K562 (cell line): Measurements from ENCODE around the gene TAAR2. TPM values are rescaled to one million over a fixed set of nuclear protein-coding genes. Genes with fewer than 3 reads are reported as not detected.

Source experiments
- ATAC-seq: fragments of 200-7000 bp; cut with Tn5 transposase; 3 replicates; pipeline ENCODE4 v1.9.1; 2020; ENCODE audit warnings: moderate library complexity
- BruUV-seq: library from RNA; stranded (reverse); fragments of 400-500 nt; replicated peaks from 2 replicates; lab custom pipeline; 2021; lab: Mats Ljungman, UMichigan
- CTCF ChIA-PET: fragments of 300-600 bp; formaldehyde crosslinking; extraction: SDS; loops from one replicate; lab custom pipeline; 2021; ENCODE audit warnings: low intra/inter-chr PET ratio; lab: Yijun Ruan, JAX
- POLR2A ChIA-PET: fragments of 300-600, 350-650 bp; sonication (Branson Sonifier 250); formaldehyde crosslinking; extraction: SDS; loops from one replicate; lab custom pipeline; 2021; ENCODE audit warnings: antibody characterized with exemption, inconsistent platforms; lab: Yijun Ruan, JAX
- DNase-seq, 4 experiments: peaks; one replicate each; pipeline versions ENCODE4 v3.0.0 to v3.0.0-alpha.2; 2011 to 2018; ENCODE audit warnings: low spot score in 3 of 4, mixed read lengths in 3 of 4; ENCODE audit errors: extremely low read depth in 1 of 4
- FAIRE-seq: peaks from 2 replicates; lab custom pipeline; 2011; peaks lifted over from hg19 to GRCh38; lab: Jason Lieb, UNC
- H2AFZ ChIP-seq: 2 replicates; pipeline ENCODE4 v1.6.0; 2011; ENCODE audit warnings: low read depth, low read length, control low read depth, inconsistent platforms
- H3K27ac ChIP-seq: fragments of 200-600 bp; 3 replicates; pipeline ENCODE4 v1.8.0; 2011; ENCODE audit warnings: low read depth, mild to moderate bottlenecking, control low read depth, inconsistent platforms, low read length, moderate library complexity, mixed read lengths; ENCODE audit errors: extremely low read depth
- H3K27me3 ChIP-seq, 2 experiments: fragments of 300-600 bp in 1 of 2; 2 replicates in 1 of 2; 3 replicates in 1 of 2; pipeline versions ENCODE4 v1.6.0 to v1.8.0; 2011; ENCODE audit warnings: inconsistent platforms in 2 of 2, low read length in 2 of 2, mild to moderate bottlenecking in 1 of 2, mixed read lengths in 1 of 2, moderate library complexity in 1 of 2; ENCODE audit not compliant: control insufficient read depth in 2 of 2, insufficient read depth in 2 of 2
- H3K36me3 ChIP-seq: fragments of 300-600 bp; 3 replicates; pipeline ENCODE4 v1.8.0; 2011; ENCODE audit warnings: mild to moderate bottlenecking, low read length, inconsistent platforms; ENCODE audit not compliant: control insufficient read depth, insufficient read depth
- H3K4me1 ChIP-seq, 2 experiments: fragments of 200-600 bp in 1 of 2; replicated peaks in 1 of 2; 2 replicates in 1 of 2; 3 replicates in 1 of 2; pipeline versions ENCODE4 v1.5.1 to v1.8.0; 2011; ENCODE audit warnings: inconsistent platforms in 2 of 2, low read length in 2 of 2, mild to moderate bottlenecking in 1 of 2, mixed read lengths in 1 of 2, moderate library complexity in 1 of 2; ENCODE audit not compliant: control insufficient read depth in 2 of 2, insufficient read depth in 2 of 2
- H3K4me2 ChIP-seq: 2 replicates; pipeline ENCODE4 v1.6.1; 2011; ENCODE audit warnings: low read length, control low read depth, inconsistent platforms, mixed read lengths; ENCODE audit not compliant: insufficient read depth
- H3K4me3 ChIP-seq: fragments of 200-600 bp; sonication (generic), shearing (Covaris generic); 2 replicates; pipeline ENCODE4 v1.5.1; 2016; ENCODE audit warnings: control low read depth, inconsistent platforms
- H3K79me2 ChIP-seq: fragments of 200-600 bp; 3 replicates; pipeline ENCODE4 v1.8.0; 2011; ENCODE audit warnings: low read length, inconsistent platforms; ENCODE audit not compliant: control insufficient read depth, insufficient read depth
- H3K9ac ChIP-seq, 2 experiments: 2 replicates each; pipeline versions ENCODE4 v1.6.0 to v1.6.1; 2011; ENCODE audit warnings: low read depth in 2 of 2, low read length in 2 of 2, control low read depth in 1 of 2, inconsistent platforms in 1 of 2, mild to moderate bottlenecking in 1 of 2, mixed read lengths in 1 of 2; ENCODE audit not compliant: insufficient read depth in 1 of 2
- H3K9me1 ChIP-seq: one replicate; pipeline ENCODE4 v1.6.0; 2011; ENCODE audit warnings: inconsistent platforms, mild to moderate bottlenecking, low read length, moderate library complexity; ENCODE audit not compliant: control insufficient read depth, insufficient read depth
- H3K9me3 ChIP-seq: replicated peaks from 2 replicates; pipeline ENCODE4 v1.5.1; 2011; ENCODE audit warnings: low read depth, low read length, inconsistent platforms; ENCODE audit not compliant: control insufficient read depth, insufficient read depth
- H4K20me1 ChIP-seq: replicated peaks from 2 replicates; pipeline ENCODE4 v1.6.1; 2011; ENCODE audit warnings: low read length, inconsistent platforms, mixed read lengths; ENCODE audit not compliant: control insufficient read depth, insufficient read depth
- HMG20A ChIP-seq: fragments of 450-650 bp; formaldehyde crosslinking; conservative IDR thresholded peaks from 2 replicates; pipeline ENCODE4 v1.4.0; 2020; ENCODE audit warnings: mild to moderate bottlenecking, mixed read lengths
- ZNF124 ChIP-seq: sonication (generic); formaldehyde crosslinking; IDR thresholded peaks from 2 replicates; pipeline ENCODE4 v1.8.1; 2022; ENCODE audit warnings: missing genetic modification reagents
- ZNF140 ChIP-seq: fragments of 250-450 bp; sonication (Bioruptor Pico); IDR thresholded peaks from 2 replicates; pipeline ENCODE4 v1.8.0; 2021; ENCODE audit warnings: moderate library complexity, mild to moderate bottlenecking, inconsistent platforms
- ZNF174 ChIP-seq: fragments of 250-450 bp; sonication (Bioruptor Pico); IDR thresholded peaks from 2 replicates; pipeline ENCODE4 v1.4.0; 2020; ENCODE audit warnings: mild to moderate bottlenecking
- ZNF316 ChIP-seq: fragments of 450-650 bp; IDR thresholded peaks from 2 replicates; pipeline ENCODE4 v1.6.1; 2016
- WGBS: fragments of 100-300 bp; shearing (Covaris generic); methylation state at CpG from one replicate; pipeline ENCODE4 v1.1.6; 2016; ENCODE audit warnings: low coverage, mixed read lengths; ENCODE audit not compliant: insufficient coverage; ENCODE audit errors: missing lambda C conversion rate; 5-methylcytosine and 5-hydroxymethylcytosine counted together
- in situ Hi-C: fragments of 300-500 bp; cut with MboI; formaldehyde crosslinking; loops from 4 replicates; pipeline ENCODE4 v1.15.0; 2018; ENCODE audit warnings: inconsistent platforms, mixed read lengths
- intact Hi-C: fragments of 100-400 bp; cut with micrococcal nuclease; formaldehyde crosslinking; loops from 2 replicates; pipeline ENCODE4 v1.14.2; 2022
- polyA plus RNA-seq, 8 experiments: library from polyadenylated mRNA; depleted of rRNA in 4 of 8; stranded (reverse) in 5 of 8; unstranded in 3 of 8; fragments of >200 nt; fragmentation: Nextera tagmentation in 2 of 8; fragmentation: Illumina TruSeq in 1 of 8; extraction: Ambion mirVana in 2 of 8; extraction: Trizol in 1 of 8; gene quantifications; 2 replicates each; pipeline versions ENCODE4 v1.2.1 to v1.2.3, GENCODE V29; 2011 to 2014; ENCODE audit warnings: inconsistent platforms in 1 of 8, missing spikeins in 1 of 8
- total RNA-seq, 7 experiments: library from RNA; depleted of rRNA in 6 of 7; stranded (reverse); fragments of >200 nt in 6 of 7; fragmentation: Illumina TruSeq in 2 of 7; extraction: Trizol in 2 of 7; gene quantifications; 2 replicates each; pipeline versions ENCODE4 v1.2.1 to v1.2.3, GENCODE V29; 2011 to 2021; ENCODE audit warnings: low replicate concordance in 1 of 7

TAAR2 gene
- total and polyA plus RNA-seq, 9 of the 15 experiments (the other 6 are each of a cell fraction or from before 2014, with no cell fraction given): not detected

- FAIRE-seq (no peak), DNase-seq (no peak), ATAC-seq (no peak)
- TF ChIP-seq ZNF174 (CRISPR knock-in tag): no peak
- Histone ChIP-seq H3K4me1 (no peaks in the 10 kb centered on the region), H3K36me3 (no peaks in the 10 kb centered on the region), H4K20me1 (no peaks in the 10 kb centered on the region), H3K27ac (no peak overlapping the region), H3K79me2 (no peaks in the 10 kb centered on the region), H3K4me3 (no peak overlapping the region), H3K9me1 (no peaks in the 10 kb centered on the region), H2AFZ (no peak overlapping the region), H3K9ac (no peak overlapping the region), H3K27me3 (no peaks in the 10 kb centered on the region), H3K9me3 (no peaks in the 10 kb centered on the region), H3K4me2 (no peak overlapping the region)
- ChIA-PET CTCF (no interaction called here), POLR2A (no interaction called here)
- in situ Hi-C loops: no loop called here
- BruUV-seq: no TSS peak
- intact Hi-C loops: no loop called here
- WGBS: 4% methylated on average over 2 of the region's 2 CpGs
Measured at GRCh38 chr6:132587424-132587823, 36.7 kb downstream of the TAAR2 start.

GRCh38 chr6:132584698-132585097 is 39.4 kb downstream of the TAAR2 start:
- H4K20me1 ChIP-seq: no peaks in the 10 kb centered on the region
- CTCF ChIA-PET: interaction anchor here (0.6 kb wide), 1 partner anchor 272 kb away, joined by 3 read pairs; no protein-coding TSS in a partner anchor
- no peaks in the 10 kb centered on the region for H3K4me1 ChIP-seq
- no peak overlapping the region for H3K9ac ChIP-seq
- no peaks in the 10 kb centered on the region for H3K36me3 ChIP-seq
- no peaks in the 10 kb centered on the region for H3K9me1 ChIP-seq
- no peak for DNase-seq
- POLR2A ChIA-PET: no interaction called here
- BruUV-seq: no TSS peak
- no peak overlapping the region for H2AFZ ChIP-seq
- no peak overlapping the region for H3K4me2 ChIP-seq
- no peak for FAIRE-seq
- in situ Hi-C loops (no loop called here), intact Hi-C loops (no loop called here)
- WGBS: 0% methylated on average over 1 of the region's 1 CpG
- H3K27me3 ChIP-seq: no peaks in the 10 kb centered on the region
- H3K27ac ChIP-seq: no peak overlapping the region
- no peaks in the 10 kb centered on the region for H3K79me2 ChIP-seq
- ATAC-seq: no peak
- H3K9me3 ChIP-seq: no peaks in the 10 kb centered on the region
- TF ChIP-seq HMG20A (CRISPR knock-in tag): no peak
- TF ChIP-seq ZNF316: peak; percentile 37
- TF ChIP-seq ZNF140 (CRISPR knock-in tag): no peak
- no peak for TF ChIP-seq ZNF124 (CRISPR knock-in tag)
- no peak overlapping the region for H3K4me3 ChIP-seq
